Inflammatory macrophage (primary cell): ENCODE measurements around the gene NFYC.
A peak's percentile ranks its signal among the peaks of the same experiment; 100 is the strongest.
"Not testable (repeated sequence)": the region's sequence is repeated elsewhere in the genome, so short reads cannot be mapped to it uniquely, and the experiment has no call there.

Experiments
- DNase-seq, 2 donors: peaks; one replicate each; pipeline ENCODE4 v3.0.0-alpha.2; 2020 to 2022

The NFYC gene

GRCh38 chr1:40708750-40709099 lies 17.2 kb downstream of the NFYC start:
- no peak for DNase-seq

GRCh38 chr1:40709100-40709801 lies 17.7 kb downstream of the NFYC start:
- DNase-seq = peak; percentile 68 to 81

GRCh38 chr1:40709802-40710278 lies 18.3 kb downstream of the NFYC start:
- DNase-seq = no peak

GRCh38 chr1:40710581-40711315 lies 19.2 kb downstream of the NFYC start:
- DNase-seq = no peak

- peak; percentile 48 to 63 for DNase-seq
Observed at GRCh38 chr1:40711465-40712404, 20.2 kb downstream of the NFYC start.

- no peak for DNase-seq
Observed at GRCh38 chr1:40712405-40712944, 21.0 kb downstream of the NFYC start.

- DNase-seq = peak; percentile 79 to 85
Observed at GRCh38 chr1:40712997-40713396, 21.5 kb downstream of the NFYC start.

- no peak for DNase-seq
Observed at GRCh38 chr1:40715491-40716059, 24.1 kb downstream of the NFYC start.

- no peak for DNase-seq
Observed at GRCh38 chr1:40717065-40717464, 25.6 kb downstream of the NFYC start.

GRCh38 chr1:40717955-40718354 lies 26.5 kb downstream of the NFYC start:
- DNase-seq = no peak

GRCh38 chr1:40720493-40720892 lies 29.0 kb downstream of the NFYC start:
- DNase-seq = peak in 1 of 2 donors; percentile 17

GRCh38 chr1:40722622-40723021 lies 31.1 kb downstream of the NFYC start:
- DNase-seq = no peak

- no peak for DNase-seq
Observed at GRCh38 chr1:40723196-40723955, 31.9 kb downstream of the NFYC start.

GRCh38 chr1:40727662-40728061 lies 36.2 kb downstream of the NFYC start:
- DNase-seq = not testable (repeated sequence)

- DNase-seq = not testable (repeated sequence)
Observed at GRCh38 chr1:40729316-40729862, 37.9 kb downstream of the NFYC start.

- DNase-seq = no peak
Observed at GRCh38 chr1:40732756-40733301, 41.3 kb downstream of the NFYC start.

GRCh38 chr1:40734882-40735628 lies 43.6 kb downstream of the NFYC start:
- DNase-seq = no peak

GRCh38 chr1:40736085-40736531 lies 44.6 kb downstream of the NFYC start:
- no peak for DNase-seq

- DNase-seq = no peak
Observed at GRCh38 chr1:40738831-40739230, 47.3 kb downstream of the NFYC start.

- no peak for DNase-seq
Observed at GRCh38 chr1:40739455-40740008, 48.0 kb downstream of the NFYC start.
